HL-60 (cell line): ENCODE results near the gene PANK4.

Experiments
- POLR2AphosphoS5 ChIP-seq: IDR thresholded peaks from 2 replicates; pipeline ENCODE4 v1.6.1; 2012; ENCODE audit warnings: low read depth
- TF ChIP-seq, protein P1 (sequence below): IDR thresholded peaks from one replicate; pipeline ENCODE4 v1.5.1; 2011; ENCODE audit warnings: low read length, control low read depth, inconsistent platforms; ENCODE audit not compliant: insufficient read depth

DNA sequence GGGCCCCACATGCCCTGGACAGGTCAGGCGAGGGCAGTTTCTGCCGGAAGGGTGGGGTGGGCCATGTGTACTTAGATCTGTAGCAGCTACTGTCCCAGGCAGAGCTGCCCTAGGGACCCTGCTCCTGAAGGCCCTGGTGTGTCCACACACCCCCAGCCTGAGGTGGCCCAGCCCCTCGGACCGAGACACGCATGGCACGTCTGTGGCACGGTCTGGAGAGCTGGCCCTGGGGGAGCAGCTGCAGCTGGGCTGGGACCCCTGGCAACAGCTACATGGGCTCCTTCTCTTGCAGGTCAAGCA, 24.6 kb downstream of the PANK4 start:
- TF ChIP-seq, protein P1, sequence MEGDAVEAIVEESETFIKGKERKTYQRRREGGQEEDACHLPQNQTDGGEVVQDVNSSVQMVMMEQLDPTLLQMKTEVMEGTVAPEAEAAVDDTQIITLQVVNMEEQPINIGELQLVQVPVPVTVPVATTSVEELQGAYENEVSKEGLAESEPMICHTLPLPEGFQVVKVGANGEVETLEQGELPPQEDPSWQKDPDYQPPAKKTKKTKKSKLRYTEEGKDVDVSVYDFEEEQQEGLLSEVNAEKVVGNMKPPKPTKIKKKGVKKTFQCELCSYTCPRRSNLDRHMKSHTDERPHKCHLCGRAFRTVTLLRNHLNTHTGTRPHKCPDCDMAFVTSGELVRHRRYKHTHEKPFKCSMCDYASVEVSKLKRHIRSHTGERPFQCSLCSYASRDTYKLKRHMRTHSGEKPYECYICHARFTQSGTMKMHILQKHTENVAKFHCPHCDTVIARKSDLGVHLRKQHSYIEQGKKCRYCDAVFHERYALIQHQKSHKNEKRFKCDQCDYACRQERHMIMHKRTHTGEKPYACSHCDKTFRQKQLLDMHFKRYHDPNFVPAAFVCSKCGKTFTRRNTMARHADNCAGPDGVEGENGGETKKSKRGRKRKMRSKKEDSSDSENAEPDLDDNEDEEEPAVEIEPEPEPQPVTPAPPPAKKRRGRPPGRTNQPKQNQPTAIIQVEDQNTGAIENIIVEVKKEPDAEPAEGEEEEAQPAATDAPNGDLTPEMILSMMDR, result no peak
- TF ChIP-seq POLR2AphosphoS5, result no peak
